ENCODE measurements around the gene UGT1A10. TPM values are rescaled to one million over a fixed set of nuclear protein-coding genes. Genes with fewer than 3 reads are reported as not detected.

UGT1A10 gene
- polyA plus RNA-seq, 1 donor from 2014 or later = not detected

GRCh38 chr2:233658610-233659009 lies 22.4 kb downstream of the UGT1A10 start:
- H3K4me2 ChIP-seq (ENCODE audit: low read length) = no peak overlapping the region
- no peaks in the 10 kb centered on the region for H3F3A ChIP-seq (ENCODE audit: insufficient read depth, low read length, poor library complexity, severe bottlenecking)
- no peaks in the 10 kb centered on the region for H3K27me3 ChIP-seq (ENCODE audit: insufficient read depth, low read depth, low read length)
- no peaks in the 10 kb centered on the region for H3K36me3 ChIP-seq (ENCODE audit: insufficient read depth, low read length)
- no peaks in the 10 kb centered on the region for H3K9me3 ChIP-seq (ENCODE audit: low read length)
- no peaks in the 10 kb centered on the region for H3K79me2 ChIP-seq (replicated peaks; ENCODE audit: insufficient read depth, low read length)
- H2AFZ ChIP-seq (ENCODE audit: low read depth, low read length) = no peak overlapping the region
- no peak overlapping the region for H3K9ac ChIP-seq (ENCODE audit: low read length)
- H4K20me1 ChIP-seq (ENCODE audit: insufficient read depth) = no peaks in the 10 kb centered on the region
- TF ChIP-seq MXI1 (conservative IDR thresholded peaks at IDR 0.05; ENCODE audit: poor library complexity, severe bottlenecking) (no peak), POLR2AphosphoS5 (IDR thresholded peaks at IDR 0.05) (no peak), EZH2 (IDR thresholded peaks at IDR 0.05; ENCODE audit: borderline replicate concordance, insufficient read depth, low read length, poor library complexity, severe bottlenecking) (no peak), REST (IDR thresholded peaks at IDR 0.05; ENCODE audit: borderline replicate concordance) (no peak), CTCF (IDR thresholded peaks at IDR 0.05; ENCODE audit: poor library complexity, severe bottlenecking) (no peak), TAF1 (IDR thresholded peaks at IDR 0.05; ENCODE audit: low read depth) (no peak), EP300 (conservative IDR thresholded peaks at IDR 0.05; ENCODE audit: poor library complexity, severe bottlenecking) (no peak), RAD21 (conservative IDR thresholded peaks at IDR 0.05) (no peak), SMC3 (conservative IDR thresholded peaks at IDR 0.05; ENCODE audit: poor library complexity) (no peak)
- no peak overlapping the region for H3K4me3 ChIP-seq (ENCODE audit: low read length)
- H3K9me2 ChIP-seq (ENCODE audit: insufficient read depth, low read length) = no peaks in the 10 kb centered on the region
- H3K27ac ChIP-seq (ENCODE audit: low read length) = no peak overlapping the region

- no peaks in the 10 kb centered on the region for H3K36me3 ChIP-seq (ENCODE audit: insufficient read depth, low read length)
- no peak overlapping the region for H3K4me3 ChIP-seq (ENCODE audit: low read length)
- no peaks in the 10 kb centered on the region for H3K9me3 ChIP-seq (ENCODE audit: low read length)
- no peaks in the 10 kb centered on the region for H3F3A ChIP-seq (ENCODE audit: insufficient read depth, low read length, poor library complexity, severe bottlenecking)
- H4K20me1 ChIP-seq (ENCODE audit: insufficient read depth) = no peaks in the 10 kb centered on the region
- no peaks in the 10 kb centered on the region for H3K9me2 ChIP-seq (ENCODE audit: insufficient read depth, low read length)
- no peak overlapping the region for H3K4me2 ChIP-seq (ENCODE audit: low read length)
- H3K27me3 ChIP-seq (ENCODE audit: insufficient read depth, low read depth, low read length) = no peaks in the 10 kb centered on the region
- no peak overlapping the region for H3K9ac ChIP-seq (ENCODE audit: low read length)
- H3K79me2 ChIP-seq (replicated peaks; ENCODE audit: insufficient read depth, low read length) = no peaks in the 10 kb centered on the region
- no peak overlapping the region for H2AFZ ChIP-seq (ENCODE audit: low read depth, low read length)
- no peak overlapping the region for H3K27ac ChIP-seq (ENCODE audit: low read length)
- TF ChIP-seq EZH2 (IDR thresholded peaks at IDR 0.05; ENCODE audit: borderline replicate concordance, insufficient read depth, low read length, poor library complexity, severe bottlenecking) (no peak), POLR2AphosphoS5 (IDR thresholded peaks at IDR 0.05) (no peak), RAD21 (conservative IDR thresholded peaks at IDR 0.05) (no peak), EP300 (conservative IDR thresholded peaks at IDR 0.05; ENCODE audit: poor library complexity, severe bottlenecking) (no peak), SMC3 (conservative IDR thresholded peaks at IDR 0.05; ENCODE audit: poor library complexity) (no peak), CTCF (IDR thresholded peaks at IDR 0.05; ENCODE audit: poor library complexity, severe bottlenecking) (no peak), TAF1 (IDR thresholded peaks at IDR 0.05; ENCODE audit: low read depth) (no peak), REST (IDR thresholded peaks at IDR 0.05; ENCODE audit: borderline replicate concordance) (no peak), MXI1 (conservative IDR thresholded peaks at IDR 0.05; ENCODE audit: poor library complexity, severe bottlenecking) (no peak)
Observed at GRCh38 chr2:233663911-233664310, 27.7 kb downstream of the UGT1A10 start.

All from neural cell (in vitro differentiated cells).